Inferior parietal cortex (tissue), 1 donor: ENCODE measurements around the gene SUGCT.

Source experiments
- DNase-seq: peaks from one replicate; pipeline ENCODE4 v3.0.0-alpha.2; 2016; ENCODE audit errors: extremely low spot score

Gene SUGCT

GRCh38 chr7:40824461-40824860 lies 689.7 kb downstream of the SUGCT start:
- DNase-seq, result no peak

- no peak for DNase-seq
These were observed 691.8 kb downstream of the SUGCT start for GRCh38 chr7:40826411-40827221.

- DNase-seq, result no peak
These were observed 692.6 kb downstream of the SUGCT start for GRCh38 chr7:40827222-40828085.

GRCh38 chr7:40828686-40829600 lies 694.1 kb downstream of the SUGCT start:
- no peak for DNase-seq

- DNase-seq, result no peak
These were observed 698.5 kb downstream of the SUGCT start for GRCh38 chr7:40833191-40833887.

- no peak for DNase-seq
These were observed 699.1 kb downstream of the SUGCT start for GRCh38 chr7:40833888-40834234.

GRCh38 chr7:40836218-40836617 lies 701.4 kb downstream of the SUGCT start:
- no peak for DNase-seq

- DNase-seq, result no peak
These were observed 705.1 kb downstream of the SUGCT start for GRCh38 chr7:40839881-40840280.

- DNase-seq, result no peak
These were observed 706.2 kb downstream of the SUGCT start for GRCh38 chr7:40840990-40841389.

GRCh38 chr7:40842641-40843040 lies 707.8 kb downstream of the SUGCT start:
- no peak for DNase-seq

GRCh38 chr7:40843338-40843985 lies 708.7 kb downstream of the SUGCT start:
- no peak for DNase-seq

GRCh38 chr7:40845943-40846342 lies 711.1 kb downstream of the SUGCT start:
- DNase-seq, result no peak

GRCh38 chr7:40847921-40848320 lies 713.1 kb downstream of the SUGCT start:
- DNase-seq, result no peak

GRCh38 chr7:40848541-40849221 lies 713.9 kb downstream of the SUGCT start:
- DNase-seq, result no peak

GRCh38 chr7:40850017-40850416 lies 715.2 kb downstream of the SUGCT start:
- DNase-seq, result no peak

- no peak for DNase-seq
These were observed 716.2 kb downstream of the SUGCT start for GRCh38 chr7:40851001-40851400.

- no peak for DNase-seq
These were observed 724.3 kb downstream of the SUGCT start for GRCh38 chr7:40859076-40859475.

- DNase-seq, result no peak
These were observed 725.2 kb downstream of the SUGCT start for GRCh38 chr7:40859965-40860543.

- DNase-seq, result no peak
These were observed 730.8 kb downstream of the SUGCT start for GRCh38 chr7:40865441-40866233.
